Spleen (tissue), 11 donors: ENCODE measurements around the gene ELFN1. TPM values are rescaled to one million over a fixed set of nuclear protein-coding genes. Genes with fewer than 3 reads are reported as not detected.

Experiments used
- DNase-seq: peaks from one replicate; pipeline ENCODE4 v3.0.0-alpha.2; 2020
- H3K27ac ChIP-seq, 8 donors: fragments of 200-600 bp; sonication (generic) in 7 of 8; 1 replicate in 4 of 8; 2 replicates in 4 of 8; pipeline versions ENCODE4 v1.5.0 to v1.8.0; 2016 to 2021; ENCODE audit warnings: inconsistent platforms in 4 of 8, mild to moderate bottlenecking in 4 of 8, moderate library complexity in 1 of 8
- H3K27me3 ChIP-seq, 7 donors: fragments of 200-600 bp; sonication (generic) in 6 of 7; replicated peaks in 1 of 7; 1 replicate in 4 of 7; 2 replicates in 3 of 7; pipeline versions ENCODE4 v1.5.0 to v1.8.0; 2016 to 2021; ENCODE audit warnings: inconsistent platforms in 3 of 7, mild to moderate bottlenecking in 1 of 7
- H3K36me3 ChIP-seq, 6 donors: fragments of 200-600 bp; sonication (generic) in 5 of 6; 1 replicate in 4 of 6; 2 replicates in 2 of 6; pipeline versions ENCODE4 v1.5.0 to v1.8.0; 2016 to 2021; ENCODE audit warnings: inconsistent platforms in 2 of 6
- H3K4me1 ChIP-seq, 6 donors: fragments of 200-600 bp; sonication (generic) in 5 of 6; 1 replicate in 3 of 6; 2 replicates in 3 of 6; pipeline versions ENCODE4 v1.5.0 to v1.8.0; 2016 to 2021; ENCODE audit warnings: inconsistent platforms in 3 of 6
- H3K4me3 ChIP-seq, 8 donors: fragments of 200-600 bp; sonication (generic) in 7 of 8; 1 replicate in 4 of 8; 2 replicates in 4 of 8; pipeline versions ENCODE4 v1.5.0 to v1.8.0; 2016 to 2021; ENCODE audit warnings: inconsistent platforms in 4 of 8, mild to moderate bottlenecking in 4 of 8, moderate library complexity in 2 of 8
- H3K9me3 ChIP-seq, 8 donors: fragments of 200-600 bp; sonication (generic) in 7 of 8; 1 replicate in 4 of 8; 2 replicates in 4 of 8; pipeline versions ENCODE4 v1.5.0 to v1.8.0; 2016 to 2021; ENCODE audit warnings: inconsistent platforms in 4 of 8
- POLR2A ChIP-seq, 3 donors: fragments of 450-650 bp; IDR thresholded peaks; one replicate each; pipeline ENCODE4 v1.5.1; 2017; ENCODE audit warnings: antibody characterized with exemption in 3 of 3, mild to moderate bottlenecking in 1 of 3
- POLR2AphosphoS5 ChIP-seq, 3 donors: sonication (generic); formaldehyde crosslinking; IDR thresholded peaks; one replicate each; pipeline ENCODE4 v1.5.1; 2017; ENCODE audit warnings: antibody characterized with exemption in 3 of 3
- WGBS, 5 donors: extraction: QIAGEN DNeasy Blood & Tissue Kit in 3 of 5; methylation state at CpG; one replicate each; pipeline versions ENCODE4 v1.1.5 to v1.1.7; 2013 to 2018; 5-methylcytosine and 5-hydroxymethylcytosine counted together
- intact Hi-C: fragments of 100-400 bp; cut with DNase I; formaldehyde crosslinking; loops from one replicate; pipeline ENCODE4 v1.15.0; 2023; ENCODE audit warnings: low total_unique reads
- polyA plus RNA-seq, 3 donors: library from polyadenylated mRNA; stranded (reverse); fragments of 200-250 nt; gene quantifications; one replicate each; pipeline ENCODE4 v1.2.1, GENCODE V29; 2013
- total RNA-seq, 7 donors: library from RNA; depleted of rRNA in 3 of 7; stranded (reverse); fragments of >200 nt in 3 of 7; fragmentation: NEBNext Ultra II Directional in 4 of 7; extraction: Animal tissue kit (Norgen Biotek cat#: 25700) in 4 of 7; gene quantifications; one replicate each; pipeline versions ENCODE4 v1.1.0 to v1.2.1, GENCODE V29; 2016 to 2021
- TF ChIP-seq, protein P1 (sequence below), 11 experiments: fragments of 200-600 bp in 7 of 11; fragments of 450-650 bp in 4 of 11; sonication (generic) in 4 of 11; IDR thresholded peaks in 8 of 11; conservative IDR thresholded peaks in 3 of 11; 1 replicate in 7 of 11; 2 replicates in 4 of 11; pipeline versions ENCODE4 v1.4.0 to v1.8.0; 2016 to 2021; ENCODE audit warnings: antibody characterized with exemption in 11 of 11, inconsistent platforms in 4 of 11, mild to moderate bottlenecking in 1 of 11
- donor health status: healthy with polysubstance abuse.
- donor health status: DM: no; HTN: no; CAD: no; lungs with moderate emphysema.
- donor health status: DM: no; HTN: no; CAD: no.
- donor health status: Bipolar disorder and iron deficiency.
- donor health status: healthy.
- donor health status: DM: no; HTN: no; CAD: no.
- donor health status: DM: yes; HTN: yes; CAD: no.

The ELFN1 gene
- total and polyA plus RNA-seq, 10 donors = 0.22 to 3.9 (median 2.4) TPM

DNA sequence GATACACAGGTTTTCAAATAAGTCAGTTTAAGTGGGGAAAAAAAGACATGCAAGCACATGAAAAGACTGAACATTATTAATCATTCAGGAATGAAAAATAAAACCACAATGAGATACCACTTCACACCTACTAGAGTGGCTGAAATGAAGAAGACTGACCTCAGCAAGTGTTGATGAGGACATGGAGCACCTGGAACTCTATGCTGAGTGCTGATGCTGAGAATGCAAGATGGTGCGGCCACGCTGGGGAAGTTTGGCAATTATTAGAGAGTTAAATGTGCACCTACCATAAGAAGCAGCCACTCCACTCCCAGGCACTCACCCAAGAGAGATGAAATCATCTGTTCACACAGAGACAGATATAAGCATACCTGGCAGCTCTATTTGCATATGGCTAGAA is 32.9 kb upstream of the ELFN1 start:
- DNase-seq = no peak
- Histone ChIP-seq H3K4me1 (no peaks in the 10 kb centered on the region), H3K36me3 (no peaks in the 10 kb centered on the region), H3K4me3 (no peak overlapping the region), H3K9me3 (peaks cover 0 to 47% (median 40%) of the 10 kb centered on the region in 8 donors), H3K27me3 (peaks cover 0 to 53% (median under 1%) of the 10 kb centered on the region in 7 donors), H3K27ac (no peak overlapping the region)
- intact Hi-C loops = no loop called here
- TF ChIP-seq POLR2A (IDR thresholded peaks at IDR 0.05) = no peak
- TF ChIP-seq, protein P1, sequence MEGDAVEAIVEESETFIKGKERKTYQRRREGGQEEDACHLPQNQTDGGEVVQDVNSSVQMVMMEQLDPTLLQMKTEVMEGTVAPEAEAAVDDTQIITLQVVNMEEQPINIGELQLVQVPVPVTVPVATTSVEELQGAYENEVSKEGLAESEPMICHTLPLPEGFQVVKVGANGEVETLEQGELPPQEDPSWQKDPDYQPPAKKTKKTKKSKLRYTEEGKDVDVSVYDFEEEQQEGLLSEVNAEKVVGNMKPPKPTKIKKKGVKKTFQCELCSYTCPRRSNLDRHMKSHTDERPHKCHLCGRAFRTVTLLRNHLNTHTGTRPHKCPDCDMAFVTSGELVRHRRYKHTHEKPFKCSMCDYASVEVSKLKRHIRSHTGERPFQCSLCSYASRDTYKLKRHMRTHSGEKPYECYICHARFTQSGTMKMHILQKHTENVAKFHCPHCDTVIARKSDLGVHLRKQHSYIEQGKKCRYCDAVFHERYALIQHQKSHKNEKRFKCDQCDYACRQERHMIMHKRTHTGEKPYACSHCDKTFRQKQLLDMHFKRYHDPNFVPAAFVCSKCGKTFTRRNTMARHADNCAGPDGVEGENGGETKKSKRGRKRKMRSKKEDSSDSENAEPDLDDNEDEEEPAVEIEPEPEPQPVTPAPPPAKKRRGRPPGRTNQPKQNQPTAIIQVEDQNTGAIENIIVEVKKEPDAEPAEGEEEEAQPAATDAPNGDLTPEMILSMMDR (IDR thresholded peaks at IDR 0.05 in 8 of 11, conservative IDR thresholded peaks at IDR 0.05 in 3 of 11) = no peak
- no peak for TF ChIP-seq POLR2AphosphoS5 (IDR thresholded peaks at IDR 0.05)
- 87 to 96% (median 92%) methylated on average over 2 of the region's 2 CpGs for WGBS, 5 donors

DNA sequence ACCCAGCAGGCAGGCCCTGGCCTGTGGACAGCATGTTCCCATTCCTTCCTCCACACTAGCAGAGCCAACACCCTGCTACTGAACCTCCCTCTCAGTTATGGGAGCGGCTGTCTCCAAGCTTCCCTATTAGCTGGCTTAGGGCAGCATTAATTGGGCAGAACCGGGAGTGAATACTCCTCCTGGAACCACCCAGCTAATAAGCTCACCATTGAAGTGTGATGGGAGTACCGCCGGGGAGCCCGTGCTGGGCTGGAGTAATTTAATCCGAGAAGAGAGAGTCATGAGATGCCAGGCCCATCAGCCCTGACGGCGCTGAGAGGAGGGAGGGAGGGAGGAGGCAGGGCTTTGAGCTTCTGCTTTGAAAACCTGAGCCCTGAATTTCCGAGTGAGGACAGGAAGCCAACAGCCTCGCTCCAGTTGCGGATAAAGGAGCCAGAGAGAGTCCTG is 31.8 kb upstream of the ELFN1 start:
- no peaks in the 10 kb centered on the region for H3K4me1 ChIP-seq
- H3K9me3 ChIP-seq = peaks cover 0 to 47% (median 40%) of the 10 kb centered on the region in 8 donors
- no peak for DNase-seq
- TF ChIP-seq, protein P1 (IDR thresholded peaks at IDR 0.05 in 8 of 11, conservative IDR thresholded peaks at IDR 0.05 in 3 of 11) = no peak
- TF ChIP-seq POLR2AphosphoS5 (IDR thresholded peaks at IDR 0.05) (no peak), POLR2A (IDR thresholded peaks at IDR 0.05) (no peak)
- H3K27ac ChIP-seq = no peak overlapping the region
- no peak overlapping the region for H3K4me3 ChIP-seq
- peaks cover 0 to 51% (median 3%) of the 10 kb centered on the region in 7 donors for H3K27me3 ChIP-seq
- intact Hi-C loops = no loop called here
- WGBS, 5 donors = 40 to 65% (median 54%) methylated on average over 11 of the region's 11 CpGs
- H3K36me3 ChIP-seq = no peaks in the 10 kb centered on the region

DNA sequence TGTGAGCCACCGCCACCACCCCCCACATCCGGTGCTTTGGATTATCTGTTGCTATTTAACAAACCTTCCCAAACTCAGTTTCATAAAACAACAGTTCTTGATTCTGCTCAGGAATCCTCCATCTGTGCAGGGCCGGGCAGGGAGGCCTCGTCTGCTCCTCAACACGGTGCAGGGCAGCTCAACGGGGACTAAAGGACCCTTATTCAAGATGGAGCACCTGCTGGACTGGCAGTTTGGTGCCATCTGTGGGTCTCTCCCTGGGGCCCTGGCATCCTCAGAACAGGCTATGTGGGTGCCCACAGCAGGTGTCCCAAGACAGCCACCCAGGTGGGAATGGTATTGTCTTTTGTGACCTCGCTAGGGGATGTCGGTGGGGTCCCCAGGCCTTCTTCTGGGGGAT is 31.0 kb upstream of the ELFN1 start:
- H3K27me3 ChIP-seq = peaks cover 0 to 51% (median 8%) of the 10 kb centered on the region in 7 donors
- no peak for TF ChIP-seq POLR2A (IDR thresholded peaks at IDR 0.05)
- TF ChIP-seq POLR2AphosphoS5 (IDR thresholded peaks at IDR 0.05) = no peak
- TF ChIP-seq, protein P1 (IDR thresholded peaks at IDR 0.05 in 8 of 11, conservative IDR thresholded peaks at IDR 0.05 in 3 of 11) = no peak
- intact Hi-C loops = no loop called here
- H3K9me3 ChIP-seq = peaks cover 0 to 44% (median 40%) of the 10 kb centered on the region in 8 donors
- no peak overlapping the region for H3K27ac ChIP-seq
- no peak overlapping the region for H3K4me3 ChIP-seq
- 85 to 96% (median 93%) methylated on average over 8 of the region's 8 CpGs for WGBS, 5 donors
- no peaks in the 10 kb centered on the region for H3K4me1 ChIP-seq
- H3K36me3 ChIP-seq = no peaks in the 10 kb centered on the region
- DNase-seq = no peak

DNA sequence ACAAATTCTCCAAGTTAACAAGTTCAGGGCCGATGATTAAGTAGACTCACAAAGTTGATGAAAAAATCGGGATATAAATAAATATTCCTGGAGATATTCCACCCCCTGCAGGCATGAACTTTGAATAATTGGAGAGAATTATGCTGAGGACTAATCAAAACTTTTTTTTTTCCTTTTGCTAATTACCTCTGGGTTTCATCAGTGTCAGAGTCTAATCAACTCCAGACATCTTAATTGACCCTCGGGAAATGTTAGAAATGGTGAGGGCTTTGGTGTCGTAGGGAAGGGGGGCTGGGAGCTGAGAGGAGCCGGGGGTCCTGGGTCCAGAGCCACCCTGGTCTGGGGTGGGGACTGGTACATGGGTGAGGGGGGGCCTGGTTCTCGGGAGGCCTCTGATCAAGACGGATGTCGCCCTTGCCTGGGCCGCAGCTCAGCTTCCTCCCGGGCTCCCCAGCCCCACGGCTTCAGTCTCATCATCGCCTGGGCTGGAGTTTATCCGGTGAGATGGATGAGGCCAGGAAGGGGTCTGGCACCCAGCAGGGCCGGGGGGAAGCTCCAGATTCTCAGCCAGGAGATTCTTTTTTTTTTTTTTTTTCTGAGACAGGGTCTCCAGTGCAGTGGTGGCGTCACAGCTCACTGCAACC is 30.4 kb upstream of the ELFN1 start:
- intact Hi-C loops = no loop called here
- H3K36me3 ChIP-seq = no peaks in the 10 kb centered on the region

More for the DNA sequence above, 30.4 kb upstream of the ELFN1 start:
- Histone ChIP-seq H3K27ac (no peak overlapping the region), H3K27me3 (peaks cover 0 to 52% (median 11%) of the 10 kb centered on the region in 7 donors), H3K4me3 (no peak overlapping the region), H3K9me3 (peaks cover 0 to 38% (median 36%) of the 10 kb centered on the region in 8 donors), H3K4me1 (no peaks in the 10 kb centered on the region)
- 60 to 74% (median 63%) methylated on average over 14 to 15 of the region's 15 CpGs for WGBS, 5 donors
- TF ChIP-seq, protein P1 (IDR thresholded peaks at IDR 0.05 in 8 of 11, conservative IDR thresholded peaks at IDR 0.05 in 3 of 11) = no peak
- TF ChIP-seq POLR2A (IDR thresholded peaks at IDR 0.05) (no peak), POLR2AphosphoS5 (IDR thresholded peaks at IDR 0.05) (no peak)
- DNase-seq = no peak
